ENCODE data around the gene UCKL1.
"Not testable (repeated sequence)": the region's sequence is repeated elsewhere in the genome, so short reads cannot be mapped to it uniquely, and the experiment has no call there.

Gene UCKL1

DNA sequence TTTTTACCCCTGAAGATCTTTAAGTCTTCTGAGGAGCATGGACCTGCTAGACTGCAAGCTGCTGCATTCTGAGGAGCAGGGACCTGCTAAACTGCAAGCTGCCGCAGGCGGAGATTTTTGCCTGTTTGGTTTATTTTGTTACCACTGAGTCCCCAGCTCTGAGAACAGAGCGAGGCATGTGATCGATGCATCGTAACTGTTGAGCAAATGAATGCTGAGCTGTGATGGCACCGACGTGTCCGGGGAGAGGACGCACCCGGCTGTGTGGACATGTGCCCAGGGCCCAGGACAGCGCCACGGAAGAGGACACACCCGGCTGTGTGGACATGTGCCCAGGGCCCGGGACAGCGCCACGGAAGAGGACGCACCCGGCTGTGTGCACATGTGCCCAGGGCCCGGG, 37.1 kb downstream of the UCKL1 start:
- no peak for DNase-seq (ENCODE audit: low read depth in 3 of 3)

DNA sequence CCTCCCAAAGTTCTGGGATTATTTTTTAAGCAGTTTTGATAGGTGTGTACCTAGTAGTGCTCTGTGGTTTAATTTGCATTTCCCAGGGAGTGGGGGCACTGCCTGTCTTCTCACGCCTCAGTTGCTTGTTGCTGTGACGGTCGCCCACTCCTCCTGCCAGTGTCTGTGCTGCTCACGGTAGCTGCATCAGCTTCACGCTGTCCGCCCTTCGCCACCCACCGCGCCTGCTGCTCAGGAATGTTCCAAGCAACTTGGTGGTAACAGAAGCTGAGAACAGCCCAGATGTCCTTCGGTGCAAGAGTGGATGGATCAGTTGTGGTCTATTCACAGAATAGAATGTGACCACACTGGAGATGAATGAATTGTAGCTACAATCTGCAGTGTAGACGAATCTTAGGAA, 38.4 kb downstream of the UCKL1 start:
- DNase-seq (ENCODE audit: low read depth in 3 of 3) = no peak

DNA sequence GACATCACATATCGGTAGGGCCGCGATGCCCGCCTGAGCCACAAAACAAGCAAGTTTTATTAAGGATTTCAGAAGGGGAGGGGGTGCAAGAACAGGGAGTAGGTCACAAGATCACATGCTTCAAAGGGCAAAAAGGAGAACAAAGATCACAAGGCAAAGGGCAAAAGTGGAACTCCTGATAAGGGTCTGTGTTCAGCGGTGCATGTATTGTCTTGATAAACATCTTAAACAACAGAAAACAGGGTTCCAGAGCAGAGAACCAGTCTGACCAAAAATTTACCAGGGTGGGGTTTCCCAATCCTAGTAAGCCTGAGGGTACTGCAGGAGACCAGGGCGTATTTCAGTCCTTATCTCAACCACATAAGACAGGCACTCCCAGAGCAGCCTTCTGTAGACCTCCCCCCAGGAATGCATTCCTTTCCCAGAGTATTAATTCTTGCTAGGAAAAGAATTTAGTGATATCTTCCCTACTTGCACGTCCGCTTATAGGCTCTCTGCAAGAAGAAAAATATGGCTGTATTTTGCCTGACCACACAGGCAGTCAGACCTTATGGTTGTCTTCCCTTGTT, 39.8 kb downstream of the UCKL1 start:
- DNase-seq (ENCODE audit: low read depth in 3 of 3) = not testable (repeated sequence)

DNA sequence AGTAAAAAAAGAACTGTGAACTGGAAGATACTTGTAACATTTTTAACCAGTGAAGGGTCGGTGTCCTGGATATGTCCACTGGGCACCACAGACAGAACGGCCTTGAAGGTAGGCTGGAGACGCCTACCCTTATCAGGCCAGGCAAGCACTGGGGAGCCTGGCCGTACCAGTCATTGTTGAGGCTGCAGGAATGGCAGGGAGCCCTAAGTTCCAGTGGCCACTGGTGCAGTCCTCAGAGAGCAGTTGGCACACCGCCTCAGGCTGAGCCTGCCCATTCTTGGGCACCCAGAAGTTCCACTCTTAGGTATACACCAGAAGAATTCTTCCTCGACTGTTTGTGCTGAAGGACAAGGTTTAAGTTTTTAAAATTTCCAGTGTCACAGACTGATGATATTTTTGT, 40.7 kb downstream of the UCKL1 start:
- DNase-seq (ENCODE audit: low read depth in 3 of 3) = no peak

DNA sequence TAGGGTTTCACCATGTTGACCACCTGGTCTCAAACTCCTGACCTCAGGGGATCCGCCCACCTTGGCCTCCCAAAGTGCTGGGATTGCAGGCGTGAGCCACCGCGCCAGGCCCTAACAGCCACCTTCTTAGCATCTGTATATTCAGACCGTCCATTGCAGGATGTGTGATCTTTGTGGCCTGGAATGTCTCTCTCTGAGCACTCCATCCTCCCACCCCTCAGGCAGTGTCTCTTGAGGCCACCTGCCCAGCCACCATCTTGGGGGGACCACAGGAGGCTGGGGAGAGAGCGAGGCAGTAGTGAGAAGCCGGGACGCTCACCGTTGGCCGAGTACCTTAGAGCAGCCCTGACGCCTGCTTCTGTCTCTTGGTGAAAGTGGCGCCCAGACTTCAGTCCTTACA, 42.4 kb downstream of the UCKL1 start:
- no peak for DNase-seq (ENCODE audit: low read depth in 3 of 3)

DNA sequence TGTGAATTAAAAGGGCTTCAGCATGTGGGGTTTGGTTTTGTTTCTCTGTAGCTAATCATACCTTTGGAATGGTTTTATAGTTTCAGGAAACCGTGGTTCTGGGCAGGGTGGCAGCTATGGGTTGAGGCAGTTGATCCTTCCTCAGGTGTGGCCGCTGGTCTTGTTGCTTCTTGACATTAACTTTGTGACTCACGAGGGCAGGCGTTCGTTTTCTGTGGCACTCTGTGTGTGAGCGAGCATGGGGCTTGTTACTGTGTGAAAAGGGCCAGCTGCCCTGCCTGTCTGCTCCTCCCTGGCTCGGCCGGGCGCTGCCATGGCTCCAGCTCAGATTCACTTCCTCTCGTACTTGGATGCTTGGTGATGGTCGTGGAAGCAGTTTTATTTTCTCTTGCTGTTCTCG, 45.0 kb downstream of the UCKL1 start:
- no peak for DNase-seq (ENCODE audit: low read depth in 3 of 3)

DNA sequence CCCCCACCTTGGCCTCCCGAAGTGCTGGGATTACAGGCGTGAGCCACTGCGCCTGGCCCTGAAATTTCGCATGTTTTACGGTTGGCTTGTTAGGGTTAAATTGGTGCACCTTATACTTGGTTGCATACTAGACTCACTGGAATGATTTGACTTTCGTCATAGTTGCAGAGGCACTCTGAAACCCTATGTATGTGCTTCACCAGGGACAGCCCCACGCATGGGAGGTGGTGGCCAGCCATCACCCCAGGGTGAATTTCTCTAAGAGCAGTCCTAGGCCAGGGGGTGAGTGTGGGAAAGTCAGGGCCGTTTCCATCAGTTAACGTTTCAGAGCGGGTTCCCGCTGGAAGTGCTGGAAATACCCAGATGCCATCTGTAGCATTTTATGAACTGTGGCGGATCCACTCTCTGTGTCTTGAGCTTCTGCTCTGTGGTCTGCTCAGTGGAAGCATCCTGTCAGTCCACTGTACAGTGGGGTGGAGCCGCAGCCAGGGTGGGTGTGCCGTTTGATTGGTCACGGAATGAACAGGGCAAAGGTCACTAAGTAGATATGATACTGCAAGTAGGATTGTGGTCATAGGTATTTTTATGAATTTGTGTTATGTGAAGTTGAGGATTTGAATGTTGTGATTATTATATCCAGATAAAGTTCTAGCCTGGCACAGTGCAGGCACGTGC, 48.1 kb downstream of the UCKL1 start:
- no peak for DNase-seq (ENCODE audit: low read depth in 3 of 3)

DNA sequence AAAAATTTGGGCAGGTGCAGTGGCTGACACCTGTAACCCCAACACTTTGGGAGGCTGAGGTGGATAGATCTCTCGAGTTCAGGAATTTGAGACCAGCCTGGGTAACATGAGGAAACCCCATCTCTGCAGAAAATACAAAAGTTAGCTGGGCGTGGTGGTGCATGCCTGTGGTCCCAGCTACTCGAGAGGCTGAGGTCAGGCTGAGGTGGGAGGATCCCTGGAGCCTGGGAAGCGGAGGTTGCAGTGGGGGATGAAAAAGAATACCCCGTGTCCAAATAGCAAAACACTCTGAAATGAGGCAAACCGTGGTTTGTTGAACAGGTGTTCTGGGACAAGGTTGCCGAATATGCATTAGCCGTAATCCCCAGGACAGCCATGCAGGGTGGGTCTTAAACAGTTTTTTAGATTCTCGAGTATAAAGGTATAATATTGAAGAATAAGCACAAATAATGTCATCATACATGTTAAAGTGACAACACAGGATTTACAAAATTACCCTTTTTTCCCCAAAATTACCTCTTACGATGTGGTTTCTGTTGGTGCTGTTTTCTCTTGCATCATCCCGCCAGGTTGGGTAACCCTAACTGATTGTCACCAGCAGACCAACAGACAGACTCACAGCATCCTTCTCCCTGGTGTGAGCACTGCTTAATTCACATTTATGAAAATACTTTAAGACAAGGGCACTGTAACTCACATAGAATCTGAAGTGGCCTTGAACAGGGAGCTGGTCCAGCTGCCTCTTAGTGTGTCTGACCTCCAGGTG, 52.2 kb downstream of the UCKL1 start:
- no peak for DNase-seq (ENCODE audit: low read depth in 3 of 3)

DNA sequence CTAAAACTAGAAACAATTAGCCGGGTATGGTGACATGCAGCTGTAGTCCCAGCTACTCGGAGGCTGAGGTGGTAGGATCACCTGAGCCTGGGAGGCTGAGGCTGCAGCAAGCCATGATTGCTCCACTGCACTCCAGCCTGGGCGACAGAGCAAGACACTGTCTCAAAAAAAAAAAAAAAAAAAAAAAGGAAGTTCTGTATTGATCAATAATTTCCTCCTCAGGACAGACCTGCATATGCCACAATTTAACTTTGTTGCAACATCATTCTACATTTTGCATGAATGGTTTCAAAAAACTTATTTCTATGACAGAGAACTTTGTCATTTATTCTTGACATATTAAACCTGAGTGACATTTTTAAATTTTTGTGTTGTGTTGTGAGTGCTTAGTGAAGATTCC, 55.8 kb downstream of the UCKL1 start:
- no peak for DNase-seq (ENCODE audit: low read depth in 3 of 3)

DNA sequence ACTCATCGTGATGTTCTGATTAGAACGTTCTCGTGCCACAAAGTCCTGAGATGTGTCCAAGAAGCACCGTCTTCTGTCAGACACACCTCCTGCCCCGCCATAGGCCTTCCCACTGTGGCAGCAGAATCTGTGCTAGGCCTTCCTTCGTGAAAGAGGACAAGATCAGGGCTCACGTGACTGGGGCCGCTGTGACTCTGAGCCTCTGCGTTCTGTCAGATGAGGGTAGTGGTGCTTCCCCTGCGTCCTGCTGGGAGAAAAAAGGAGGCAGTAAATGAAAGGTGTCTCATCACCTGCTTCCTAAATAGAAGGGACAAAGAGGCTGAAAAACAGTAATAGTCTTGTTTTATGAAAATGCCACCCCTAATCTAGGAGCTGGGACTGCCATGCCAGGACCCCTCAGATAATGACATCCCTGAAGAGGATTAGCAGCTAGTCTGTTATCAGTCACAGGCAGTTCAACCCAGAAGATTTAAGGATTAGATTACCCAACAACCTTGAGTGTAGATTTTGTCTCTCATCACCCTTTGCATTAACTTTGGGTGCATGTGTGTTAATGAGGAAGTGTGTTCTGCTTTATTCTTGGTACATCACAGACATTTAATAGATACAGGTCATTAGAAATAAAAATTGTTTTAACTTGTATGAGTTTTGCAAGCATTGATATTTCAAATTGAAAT, 57.2 kb downstream of the UCKL1 start:
- DNase-seq (ENCODE audit: low read depth in 3 of 3) = no peak

DNA sequence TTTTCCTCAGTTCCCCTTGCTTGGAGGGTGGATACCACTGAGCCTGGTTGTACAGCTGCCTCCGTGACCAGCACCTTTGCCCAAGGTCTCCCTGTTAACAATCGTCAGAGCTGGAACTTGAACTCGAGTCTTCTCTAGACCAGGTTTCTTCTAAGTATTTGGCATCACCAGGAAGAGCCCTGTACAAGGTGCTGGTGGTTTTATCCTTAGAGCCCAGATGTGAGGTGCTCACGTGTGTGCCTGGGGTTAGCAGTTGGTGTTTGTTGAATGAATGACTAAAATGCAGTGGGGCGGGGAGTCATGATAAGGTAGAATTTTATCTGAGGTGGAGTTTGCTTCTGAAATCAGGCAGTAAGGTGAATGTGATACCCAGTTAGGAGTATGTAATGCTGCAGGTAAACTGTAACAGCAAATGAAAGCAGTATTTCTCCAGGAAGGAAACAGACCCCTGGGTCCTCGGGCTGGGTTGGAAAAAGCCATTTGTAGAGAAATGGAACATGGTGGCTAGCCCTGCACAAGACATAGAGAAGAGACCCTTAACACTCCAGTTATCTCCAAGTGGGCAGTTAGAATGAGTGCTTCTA, 58.1 kb downstream of the UCKL1 start:
- no peak for DNase-seq (ENCODE audit: low read depth in 3 of 3)

DNA sequence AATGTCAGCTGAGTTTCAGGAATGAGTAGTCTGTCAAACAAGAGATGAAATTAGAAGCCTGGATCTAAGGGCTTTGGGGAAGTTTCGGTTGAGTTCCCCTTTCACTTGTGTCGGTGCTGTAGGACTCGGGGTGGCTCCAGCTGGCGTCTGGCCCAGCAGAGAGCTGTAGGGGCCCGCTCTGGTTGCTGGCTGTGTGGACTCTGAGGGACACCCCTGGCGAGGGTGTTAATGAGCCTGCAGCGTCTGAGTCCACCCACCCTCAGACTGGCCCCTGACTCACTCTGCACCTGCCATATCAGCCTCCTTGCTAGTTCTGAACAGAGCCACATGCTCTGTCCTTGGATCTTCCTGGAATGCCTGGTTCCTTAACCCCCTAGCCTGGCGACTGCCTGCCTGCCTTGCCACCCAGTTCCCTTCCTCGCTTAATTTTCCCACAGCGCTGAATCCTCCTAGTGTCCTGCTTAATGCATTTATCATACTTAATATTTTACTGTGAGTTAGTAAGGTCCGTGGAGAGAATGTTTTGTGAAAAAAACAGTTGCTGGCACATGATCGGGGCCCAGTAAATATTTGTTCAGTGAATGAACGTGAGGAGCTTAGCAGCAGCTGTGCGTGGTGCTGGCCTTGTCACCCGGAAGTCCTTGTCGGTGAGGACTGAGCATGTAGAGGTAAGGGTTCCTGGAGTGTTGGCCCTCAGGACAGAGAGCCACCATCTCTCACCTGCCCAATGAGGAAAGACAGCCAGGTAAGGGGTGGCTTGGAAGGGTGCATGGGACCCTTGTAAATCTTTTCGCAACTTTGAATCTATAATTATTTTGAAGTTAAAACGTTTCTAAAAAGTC, 59.7 kb downstream of the UCKL1 start:
- DNase-seq (ENCODE audit: low read depth in 3 of 3) = no peak

DNA sequence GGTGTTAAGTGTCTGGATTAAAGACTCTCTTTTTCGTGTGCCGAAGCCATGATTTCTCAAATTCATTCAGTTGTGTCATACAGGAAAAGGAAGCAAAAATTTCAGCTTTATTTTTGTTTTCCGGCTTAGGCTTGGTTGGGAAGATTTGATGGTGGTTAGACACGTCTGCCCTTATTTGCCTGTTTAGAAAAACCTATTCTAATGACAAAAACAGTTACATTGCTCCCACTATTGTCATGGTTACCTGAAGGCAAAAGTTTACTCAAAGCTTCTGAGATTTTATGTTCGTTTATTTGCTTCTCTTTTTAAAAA, 60.3 kb downstream of the UCKL1 start:
- no peak for DNase-seq (ENCODE audit: low read depth in 3 of 3)

DNA sequence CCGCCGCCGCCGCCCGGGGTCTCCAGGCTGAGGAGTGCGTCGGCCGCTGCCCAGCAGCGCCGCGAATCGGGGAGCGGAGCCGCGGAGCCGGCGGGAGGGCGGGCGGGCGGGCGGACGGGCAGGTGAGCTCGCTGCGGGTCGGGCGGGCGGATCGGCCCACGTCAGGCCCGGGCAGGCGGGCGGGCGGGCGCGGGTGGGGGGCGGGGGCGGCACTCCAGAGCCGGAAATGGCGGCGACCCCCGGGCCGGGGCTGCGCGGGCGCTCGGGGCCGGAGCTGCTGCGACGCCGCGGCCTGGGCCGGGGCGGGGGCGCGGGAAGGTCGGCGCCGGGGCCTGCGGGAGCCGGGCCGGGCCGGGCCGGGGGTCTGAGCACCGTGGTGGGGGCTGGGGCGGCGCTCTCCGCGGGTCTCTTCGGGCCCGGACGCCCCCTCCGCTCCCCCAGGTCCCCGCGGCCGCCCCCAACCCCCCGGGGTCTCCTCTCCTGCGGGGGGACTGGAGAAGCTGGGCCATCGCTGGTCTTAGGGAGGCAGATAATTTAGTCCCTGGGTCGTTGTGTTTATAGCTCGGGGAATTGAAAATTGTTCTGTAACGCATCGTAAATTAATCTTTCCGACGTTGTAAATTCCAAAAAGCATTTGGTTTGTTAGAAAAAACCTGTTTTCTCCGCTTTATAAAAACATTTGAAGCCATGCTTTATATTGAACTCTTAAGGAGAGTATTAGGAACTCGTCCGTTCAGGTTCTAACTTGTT, 60.8 kb downstream of the UCKL1 start:
- DNase-seq (ENCODE audit: low read depth in 3 of 3) = no peak

DNA sequence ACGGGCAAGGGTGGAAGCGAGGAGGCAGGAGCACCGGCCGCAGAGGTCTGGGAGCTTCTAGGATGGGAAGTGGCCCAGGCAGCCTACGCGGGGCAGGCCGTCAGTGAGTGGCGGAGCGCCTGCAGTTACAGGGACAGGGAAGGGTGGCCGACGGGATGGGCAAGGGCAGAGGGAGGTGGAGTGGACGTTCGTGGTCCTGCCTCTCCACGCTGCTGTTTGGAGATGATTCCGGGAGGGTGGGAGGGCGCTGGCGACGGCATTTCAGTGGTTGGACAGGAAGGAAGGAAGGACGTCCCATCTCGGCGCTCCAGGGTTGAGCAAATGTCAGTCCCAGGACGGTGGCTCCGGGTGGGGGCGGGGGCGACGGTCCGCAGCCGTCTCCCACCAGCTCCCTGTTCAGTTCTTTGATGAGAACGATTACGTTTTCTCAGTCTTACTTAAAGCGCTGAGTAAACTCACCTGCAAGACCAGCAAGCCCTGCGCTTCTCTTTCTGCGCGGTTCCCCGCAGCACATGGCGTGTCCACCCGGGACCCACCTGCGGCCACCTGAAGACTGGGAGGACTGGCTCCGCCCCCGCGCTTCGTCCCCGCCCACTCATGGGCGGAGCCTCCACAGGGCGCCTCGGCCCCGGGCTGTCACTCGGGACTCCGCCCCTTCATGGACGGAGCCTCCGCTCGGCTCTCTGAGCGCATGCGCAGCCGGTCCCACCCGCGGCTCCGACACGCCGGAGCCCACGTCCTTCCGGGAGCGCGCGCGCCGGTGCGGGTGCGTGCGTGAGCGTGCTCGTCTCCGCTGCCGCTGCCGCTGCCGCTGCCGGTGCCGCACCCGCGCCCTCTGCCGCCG, 61.6 kb downstream of the UCKL1 start, which contains the start of gene DNAJC5:
Gene DNAJC5 (plus strand): TSS at position 769 of the 844 bp plus-strand sequence. CDS start 33,220 bp downstream, outside the sequence.
- DNase-seq (ENCODE audit: low read depth in 3 of 3) = peak; percentile 93 to 94 (median 94)

DNA sequence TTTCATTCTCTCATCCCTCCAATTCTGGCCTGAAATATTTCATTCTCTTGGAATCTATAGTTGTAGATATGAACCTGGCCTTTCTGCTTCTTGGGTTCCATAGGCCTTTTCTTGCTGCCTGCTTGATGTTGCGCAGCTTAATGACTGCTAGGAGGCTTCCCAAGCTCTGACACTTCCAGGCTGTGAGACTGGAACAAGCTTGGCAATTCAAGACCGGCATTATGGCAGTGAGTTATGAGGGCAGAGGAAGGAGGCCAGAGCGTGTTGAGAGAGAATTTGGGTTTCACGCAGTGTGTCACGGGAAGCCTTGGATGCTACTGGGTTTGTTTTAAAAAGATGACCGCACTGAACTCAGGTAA, 62.2 kb downstream of the UCKL1 start:
- no peak for DNase-seq (ENCODE audit: low read depth in 3 of 3)

DNA sequence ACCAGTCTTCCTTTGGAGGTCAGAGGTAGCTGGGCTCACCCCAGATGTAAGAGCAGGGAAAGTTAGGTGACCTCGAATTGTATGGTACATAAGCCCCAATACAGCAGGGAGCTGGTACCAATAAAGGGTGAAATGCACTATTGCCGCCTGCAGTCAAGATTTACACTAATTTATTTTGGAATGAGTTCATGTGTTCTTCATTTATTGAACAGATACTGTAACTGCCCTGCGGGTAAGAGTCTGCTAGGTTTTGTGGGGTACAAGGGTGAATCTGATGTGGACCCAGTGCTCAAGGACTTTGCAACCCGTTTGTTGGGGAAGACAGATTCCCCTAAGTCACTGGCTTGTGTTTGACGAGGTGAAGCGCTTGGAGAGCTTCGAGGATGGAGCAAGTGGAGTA, 63.8 kb downstream of the UCKL1 start:
- DNase-seq (ENCODE audit: low read depth in 3 of 3) = no peak

DNA sequence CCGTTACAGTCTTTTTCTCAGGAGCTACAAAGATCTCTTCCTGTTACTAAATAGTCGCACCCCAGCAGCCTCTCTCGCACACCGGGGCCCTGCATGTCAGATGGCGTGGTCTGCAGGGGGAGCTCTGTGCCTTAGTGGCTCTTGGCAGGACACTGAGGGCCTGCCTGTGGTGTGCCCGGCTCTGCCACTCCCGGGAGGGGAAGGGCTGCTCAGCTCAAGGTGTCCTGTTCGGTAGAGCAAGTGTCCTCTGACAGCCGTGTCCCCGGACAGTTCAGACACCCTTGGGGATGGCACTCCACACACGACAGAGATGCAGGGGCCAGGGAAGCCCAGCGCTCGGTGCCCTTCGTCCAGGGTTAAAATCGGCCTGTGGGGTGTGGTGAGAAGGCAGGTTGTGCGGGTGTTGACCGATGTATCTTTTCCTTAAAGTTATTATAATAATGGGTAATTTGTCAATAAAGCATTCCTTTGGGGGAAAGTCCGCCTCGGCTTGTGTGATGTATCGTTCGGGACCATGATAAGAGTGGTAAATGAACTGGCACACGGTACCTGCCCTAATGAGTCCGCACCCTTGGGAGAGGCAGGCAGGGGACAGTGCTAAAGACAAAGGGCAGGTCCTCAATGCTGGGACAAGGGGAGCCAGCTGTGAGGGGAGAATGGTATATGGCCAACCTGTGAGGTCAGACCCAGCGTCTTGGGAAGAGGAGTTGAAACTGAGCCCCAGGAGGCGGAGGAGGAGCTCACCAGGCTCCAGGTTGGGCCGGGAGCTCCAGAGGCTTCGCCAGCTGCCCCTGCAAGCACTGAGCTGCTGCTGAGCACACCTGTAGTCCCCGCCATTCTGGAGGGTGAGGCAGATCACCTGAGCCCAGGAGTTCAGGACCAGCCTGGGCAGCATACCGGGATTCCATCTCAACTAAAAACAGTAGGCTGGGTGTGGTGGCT, 64.9 kb downstream of the UCKL1 start:
- DNase-seq (ENCODE audit: low read depth in 3 of 3) = no peak

DNA sequence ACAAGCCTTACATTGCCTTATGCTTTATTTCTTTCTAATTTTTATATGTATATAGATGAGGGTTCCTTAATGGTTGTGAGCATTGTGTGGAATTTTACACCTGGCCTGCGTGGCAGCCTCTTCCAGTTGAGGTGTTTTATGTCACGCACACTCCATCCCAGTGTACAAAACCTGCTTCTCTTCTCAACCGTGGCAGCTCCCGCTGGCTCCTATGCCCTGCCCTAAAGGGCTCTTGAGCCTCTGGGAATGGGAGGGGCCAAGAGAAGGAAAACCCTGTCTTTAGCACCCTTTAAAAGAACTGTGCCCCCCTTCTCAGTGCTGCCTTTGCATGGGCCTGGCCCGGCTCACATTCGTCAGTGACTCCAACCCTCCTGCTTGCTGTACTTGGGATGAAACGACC, 65.6 kb downstream of the UCKL1 start:
- no peak for DNase-seq (ENCODE audit: low read depth in 3 of 3)

All from stimulated activated CD4-positive, alpha-beta T cell treated with anti-CD3 and anti-CD28 coated beads, TNF-alpha, amount 100 ng/mL, for 24 hours (primary cell).